Neural cell (in vitro differentiated cells): ENCODE measurements around the gene TSR1. TPM values are rescaled to one million over a fixed set of nuclear protein-coding genes. Genes with fewer than 3 reads are reported as not detected.

Experiments
- H2AFZ ChIP-seq: fragments of 200-600, 300-800 bp; sonication (generic), shearing (Covaris generic); 2 replicates; pipeline ENCODE4 v1.6.0; 2014; ENCODE audit warnings: low read depth, mild to moderate bottlenecking, antibody characterized with exemption, low read length, moderate library complexity
- H3F3A ChIP-seq: fragments of 200-600 bp; shearing (Covaris generic); 2 replicates; pipeline ENCODE4 v1.6.1; 2016; ENCODE audit warnings: mild to moderate bottlenecking, moderate library complexity, mixed read lengths, antibody characterized with exemption, low read length; ENCODE audit not compliant: insufficient read depth, poor library complexity, severe bottlenecking
- H3K27ac ChIP-seq: fragments of 200-600, 300-800 bp; sonication (generic), shearing (Covaris generic); 2 replicates; pipeline ENCODE4 v1.5.1; 2014; ENCODE audit warnings: mild to moderate bottlenecking, low read length, moderate library complexity
- H3K27me3 ChIP-seq: fragments of 300-800, 200-600 bp; sonication (generic), shearing (Covaris generic); 2 replicates; pipeline ENCODE4 v1.6.0; 2014; ENCODE audit warnings: mild to moderate bottlenecking, low read depth, low read length, moderate library complexity; ENCODE audit not compliant: insufficient read depth
- H3K36me3 ChIP-seq: fragments of 300-800, 200-600 bp; sonication (generic), shearing (Covaris generic); 2 replicates; pipeline ENCODE4 v1.5.1; 2014; ENCODE audit warnings: mild to moderate bottlenecking, antibody characterized with exemption, low read length, moderate library complexity; ENCODE audit not compliant: insufficient read depth
- H3K4me2 ChIP-seq: fragments of 300-800, 200-600 bp; sonication (generic), shearing (Covaris generic); 2 replicates; pipeline ENCODE4 v1.6.0; 2014; ENCODE audit warnings: mild to moderate bottlenecking, low read length
- H3K4me3 ChIP-seq: fragments of 300-800, 200-600 bp; sonication (generic), shearing (Covaris generic); 2 replicates; pipeline ENCODE4 v1.5.1; 2014; ENCODE audit warnings: mild to moderate bottlenecking, low read length, moderate library complexity
- H3K79me2 ChIP-seq: fragments of 200-600 bp; shearing (Covaris generic); replicated peaks from 2 replicates; pipeline ENCODE4 v1.6.0; 2014; ENCODE audit warnings: mild to moderate bottlenecking, low read length, moderate library complexity; ENCODE audit not compliant: insufficient read depth
- H3K9ac ChIP-seq: fragments of 300-800, 200-600 bp; sonication (generic), shearing (Covaris generic); 2 replicates; pipeline ENCODE4 v1.6.1; 2016; ENCODE audit warnings: mild to moderate bottlenecking, low read length, mixed read lengths
- H3K9me2 ChIP-seq: fragments of 200-600 bp; shearing (Covaris generic); 2 replicates; pipeline ENCODE4 v1.6.1; 2016; ENCODE audit warnings: mild to moderate bottlenecking, low read length, mixed read lengths; ENCODE audit not compliant: insufficient read depth
- H3K9me3 ChIP-seq: fragments of 200-600, 300-800 bp; sonication (generic), shearing (Covaris generic); 2 replicates; pipeline ENCODE4 v1.6.1; 2016; ENCODE audit warnings: mild to moderate bottlenecking, mixed run types, low read length, moderate library complexity, mixed read lengths
- H4K20me1 ChIP-seq: fragments of 200-600 bp; shearing (Covaris generic); 2 replicates; pipeline ENCODE4 v1.6.1; 2016; ENCODE audit warnings: mild to moderate bottlenecking, mixed run types; ENCODE audit not compliant: insufficient read depth
- EP300 ChIP-seq: fragments of 450-650 bp; conservative IDR thresholded peaks from 2 replicates; pipeline ENCODE4 v1.6.1; 2014; ENCODE audit warnings: antibody characterized with exemption, mild to moderate bottlenecking, moderate library complexity; ENCODE audit not compliant: poor library complexity, severe bottlenecking
- EZH2 ChIP-seq: fragments of 200-600, 300-800 bp; shearing (Covaris generic), sonication (generic); IDR thresholded peaks from 2 replicates; pipeline ENCODE4 v1.6.1; 2014; ENCODE audit warnings: antibody characterized with exemption, low read length, borderline replicate concordance, mild to moderate bottlenecking; ENCODE audit not compliant: insufficient read depth, poor library complexity, severe bottlenecking
- MXI1 ChIP-seq: fragments of 450-650 bp; conservative IDR thresholded peaks from 2 replicates; pipeline ENCODE4 v1.6.1; 2014; ENCODE audit warnings: antibody characterized with exemption, mild to moderate bottlenecking; ENCODE audit not compliant: poor library complexity, severe bottlenecking
- POLR2AphosphoS5 ChIP-seq: IDR thresholded peaks from 2 replicates; pipeline ENCODE4 v1.6.1; 2012
- RAD21 ChIP-seq: fragments of 450-650 bp; conservative IDR thresholded peaks from 2 replicates; pipeline ENCODE4 v1.6.1; 2014; ENCODE audit warnings: antibody characterized with exemption, mild to moderate bottlenecking, moderate library complexity
- SMC3 ChIP-seq: fragments of 450-650 bp; conservative IDR thresholded peaks from 2 replicates; pipeline ENCODE4 v1.6.1; 2014; ENCODE audit warnings: antibody characterized with exemption, mild to moderate bottlenecking, moderate library complexity; ENCODE audit not compliant: poor library complexity
- TAF1 ChIP-seq: IDR thresholded peaks from 2 replicates; pipeline ENCODE4 v1.6.1; 2012; ENCODE audit warnings: low read depth
- polyA plus RNA-seq: library from polyadenylated mRNA; depleted of rRNA; stranded (reverse); fragments of >200 nt; gene quantifications from 2 replicates; pipeline ENCODE4 v1.2.3, GENCODE V29; 2014
- TF ChIP-seq, protein P1 (sequence below): IDR thresholded peaks from 2 replicates; pipeline ENCODE4 v1.6.1; 2012; ENCODE audit warnings: borderline replicate concordance
- TF ChIP-seq, protein P2 (sequence below): fragments of 450-650 bp; IDR thresholded peaks from 2 replicates; pipeline ENCODE4 v1.5.1; 2014; ENCODE audit warnings: antibody characterized with exemption, mild to moderate bottlenecking, moderate library complexity; ENCODE audit not compliant: poor library complexity, severe bottlenecking

Gene TSR1
- polyA plus RNA-seq, 1 donor from 2014 or later = 31.8 TPM

DNA sequence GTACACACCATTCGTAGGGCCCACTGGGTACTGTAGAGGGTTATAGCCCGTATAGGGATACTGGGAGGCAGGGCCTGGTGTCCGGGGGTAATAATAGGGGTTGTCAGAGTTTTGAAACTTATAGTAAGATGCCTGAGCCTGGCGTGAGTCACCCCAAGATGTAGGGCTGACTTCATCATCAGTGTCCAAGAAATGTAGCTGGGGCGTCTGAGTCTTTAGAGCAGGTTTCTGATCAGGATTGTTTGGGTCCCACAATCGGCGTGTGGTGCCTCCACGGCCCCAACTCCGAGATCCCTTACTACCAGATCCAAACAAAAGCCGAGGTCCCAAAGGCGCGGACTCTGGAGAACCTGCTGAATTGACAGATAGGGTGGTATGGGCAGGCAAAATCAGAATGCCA lies 37.1 kb downstream of the TSR1 start:
- H3K27ac ChIP-seq = no peak overlapping the region
- no peak for TF ChIP-seq SMC3
- TF ChIP-seq, protein P1, sequence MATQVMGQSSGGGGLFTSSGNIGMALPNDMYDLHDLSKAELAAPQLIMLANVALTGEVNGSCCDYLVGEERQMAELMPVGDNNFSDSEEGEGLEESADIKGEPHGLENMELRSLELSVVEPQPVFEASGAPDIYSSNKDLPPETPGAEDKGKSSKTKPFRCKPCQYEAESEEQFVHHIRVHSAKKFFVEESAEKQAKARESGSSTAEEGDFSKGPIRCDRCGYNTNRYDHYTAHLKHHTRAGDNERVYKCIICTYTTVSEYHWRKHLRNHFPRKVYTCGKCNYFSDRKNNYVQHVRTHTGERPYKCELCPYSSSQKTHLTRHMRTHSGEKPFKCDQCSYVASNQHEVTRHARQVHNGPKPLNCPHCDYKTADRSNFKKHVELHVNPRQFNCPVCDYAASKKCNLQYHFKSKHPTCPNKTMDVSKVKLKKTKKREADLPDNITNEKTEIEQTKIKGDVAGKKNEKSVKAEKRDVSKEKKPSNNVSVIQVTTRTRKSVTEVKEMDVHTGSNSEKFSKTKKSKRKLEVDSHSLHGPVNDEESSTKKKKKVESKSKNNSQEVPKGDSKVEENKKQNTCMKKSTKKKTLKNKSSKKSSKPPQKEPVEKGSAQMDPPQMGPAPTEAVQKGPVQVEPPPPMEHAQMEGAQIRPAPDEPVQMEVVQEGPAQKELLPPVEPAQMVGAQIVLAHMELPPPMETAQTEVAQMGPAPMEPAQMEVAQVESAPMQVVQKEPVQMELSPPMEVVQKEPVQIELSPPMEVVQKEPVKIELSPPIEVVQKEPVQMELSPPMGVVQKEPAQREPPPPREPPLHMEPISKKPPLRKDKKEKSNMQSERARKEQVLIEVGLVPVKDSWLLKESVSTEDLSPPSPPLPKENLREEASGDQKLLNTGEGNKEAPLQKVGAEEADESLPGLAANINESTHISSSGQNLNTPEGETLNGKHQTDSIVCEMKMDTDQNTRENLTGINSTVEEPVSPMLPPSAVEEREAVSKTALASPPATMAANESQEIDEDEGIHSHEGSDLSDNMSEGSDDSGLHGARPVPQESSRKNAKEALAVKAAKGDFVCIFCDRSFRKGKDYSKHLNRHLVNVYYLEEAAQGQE = no peak
- TF ChIP-seq POLR2AphosphoS5 = no peak
- TF ChIP-seq EZH2 = no peak
- TF ChIP-seq, protein P2, sequence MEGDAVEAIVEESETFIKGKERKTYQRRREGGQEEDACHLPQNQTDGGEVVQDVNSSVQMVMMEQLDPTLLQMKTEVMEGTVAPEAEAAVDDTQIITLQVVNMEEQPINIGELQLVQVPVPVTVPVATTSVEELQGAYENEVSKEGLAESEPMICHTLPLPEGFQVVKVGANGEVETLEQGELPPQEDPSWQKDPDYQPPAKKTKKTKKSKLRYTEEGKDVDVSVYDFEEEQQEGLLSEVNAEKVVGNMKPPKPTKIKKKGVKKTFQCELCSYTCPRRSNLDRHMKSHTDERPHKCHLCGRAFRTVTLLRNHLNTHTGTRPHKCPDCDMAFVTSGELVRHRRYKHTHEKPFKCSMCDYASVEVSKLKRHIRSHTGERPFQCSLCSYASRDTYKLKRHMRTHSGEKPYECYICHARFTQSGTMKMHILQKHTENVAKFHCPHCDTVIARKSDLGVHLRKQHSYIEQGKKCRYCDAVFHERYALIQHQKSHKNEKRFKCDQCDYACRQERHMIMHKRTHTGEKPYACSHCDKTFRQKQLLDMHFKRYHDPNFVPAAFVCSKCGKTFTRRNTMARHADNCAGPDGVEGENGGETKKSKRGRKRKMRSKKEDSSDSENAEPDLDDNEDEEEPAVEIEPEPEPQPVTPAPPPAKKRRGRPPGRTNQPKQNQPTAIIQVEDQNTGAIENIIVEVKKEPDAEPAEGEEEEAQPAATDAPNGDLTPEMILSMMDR = no peak
- no peak for TF ChIP-seq EP300
- no peak for TF ChIP-seq TAF1
- no peak for TF ChIP-seq RAD21

DNA sequence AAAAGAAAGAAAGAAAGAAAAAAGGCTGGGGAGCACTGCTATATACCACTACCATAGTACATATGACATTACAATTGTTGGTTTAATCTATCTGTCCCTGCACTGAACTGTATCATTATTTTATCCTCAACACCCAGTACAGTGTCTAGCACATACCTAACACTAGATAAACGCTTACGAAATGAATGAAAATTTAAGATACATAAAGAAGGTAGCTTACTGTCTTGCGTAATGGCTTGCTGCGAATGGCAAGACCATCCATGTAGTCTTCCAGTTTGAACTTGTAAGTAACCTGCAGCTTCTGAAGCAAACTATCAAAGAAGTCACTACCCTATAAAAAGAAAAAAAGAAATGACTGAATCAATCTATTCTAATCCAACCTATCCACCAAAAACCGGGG lies 39.2 kb downstream of the TSR1 start:
- H3K4me2 ChIP-seq = no peak overlapping the region
- no peak for TF ChIP-seq RAD21
- TF ChIP-seq EP300 = no peak
- no peak for TF ChIP-seq MXI1
- TF ChIP-seq TAF1 = no peak
- no peak for TF ChIP-seq SMC3
- TF ChIP-seq, protein P2 = no peak
- no peak for TF ChIP-seq POLR2AphosphoS5
- TF ChIP-seq EZH2 = no peak
- TF ChIP-seq, protein P1 = no peak
- no peaks in the 10 kb centered on the region for H3F3A ChIP-seq
- H3K9ac ChIP-seq = no peak overlapping the region
- H3K27me3 ChIP-seq = no peaks in the 10 kb centered on the region
- H3K79me2 ChIP-seq = peaks cover 40% of the 10 kb centered on the region
- no peak overlapping the region for H2AFZ ChIP-seq
- H3K36me3 ChIP-seq = peaks cover 13% of the 10 kb centered on the region
- H3K27ac ChIP-seq = no peak overlapping the region
- no peaks in the 10 kb centered on the region for H3K9me3 ChIP-seq
- no peak overlapping the region for H3K4me3 ChIP-seq
- no peaks in the 10 kb centered on the region for H3K9me2 ChIP-seq
- no peaks in the 10 kb centered on the region for H4K20me1 ChIP-seq

More for the DNA sequence above, 37.1 kb downstream of the TSR1 start:
- Histone ChIP-seq H4K20me1 (no peaks in the 10 kb centered on the region), H3K9me3 (no peaks in the 10 kb centered on the region), H3K4me3 (no peak overlapping the region), H3K9ac (no peak overlapping the region), H2AFZ (no peak overlapping the region), H3F3A (no peaks in the 10 kb centered on the region), H3K9me2 (no peaks in the 10 kb centered on the region), H3K4me2 (no peak overlapping the region), H3K27me3 (no peaks in the 10 kb centered on the region), H3K36me3 (peaks cover 8% of the 10 kb centered on the region), H3K79me2 (peaks cover 49% of the 10 kb centered on the region)
